Measurements from ENCODE around the gene EFHC1. TPM values are rescaled to one million over a fixed set of nuclear protein-coding genes. Genes with fewer than 3 reads are reported as not detected.
A peak's percentile ranks its signal among the peaks of the same experiment; 100 is the strongest.

EFHC1 gene
- total and polyA plus RNA-seq, 2 of the 13 experiments (the other 11 are each of a cell fraction or from before 2014, with no cell fraction given) = 23.4 to 29.5 TPM

DNA sequence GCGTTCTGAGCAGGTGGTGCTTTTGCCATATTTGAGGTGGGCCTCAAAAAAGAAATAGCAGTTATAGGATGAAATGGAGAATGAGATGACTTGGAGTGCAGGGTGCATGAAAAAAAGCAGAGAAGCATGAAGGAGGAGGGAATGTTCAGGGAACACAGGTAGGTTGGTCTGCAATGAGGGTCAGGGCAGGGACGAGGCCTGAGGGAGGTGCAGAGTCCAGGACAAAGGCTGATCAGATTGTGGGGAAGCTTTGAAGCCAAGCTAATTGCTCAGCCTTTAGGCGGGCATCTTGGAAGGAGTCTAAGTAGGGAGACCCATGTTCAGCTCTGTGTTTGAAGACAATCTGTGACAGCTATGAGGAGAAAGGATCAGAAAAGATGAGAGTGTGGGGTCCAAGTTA is 144.7 kb downstream of the EFHC1 start (continued):
- TF ChIP-seq, protein P1, sequence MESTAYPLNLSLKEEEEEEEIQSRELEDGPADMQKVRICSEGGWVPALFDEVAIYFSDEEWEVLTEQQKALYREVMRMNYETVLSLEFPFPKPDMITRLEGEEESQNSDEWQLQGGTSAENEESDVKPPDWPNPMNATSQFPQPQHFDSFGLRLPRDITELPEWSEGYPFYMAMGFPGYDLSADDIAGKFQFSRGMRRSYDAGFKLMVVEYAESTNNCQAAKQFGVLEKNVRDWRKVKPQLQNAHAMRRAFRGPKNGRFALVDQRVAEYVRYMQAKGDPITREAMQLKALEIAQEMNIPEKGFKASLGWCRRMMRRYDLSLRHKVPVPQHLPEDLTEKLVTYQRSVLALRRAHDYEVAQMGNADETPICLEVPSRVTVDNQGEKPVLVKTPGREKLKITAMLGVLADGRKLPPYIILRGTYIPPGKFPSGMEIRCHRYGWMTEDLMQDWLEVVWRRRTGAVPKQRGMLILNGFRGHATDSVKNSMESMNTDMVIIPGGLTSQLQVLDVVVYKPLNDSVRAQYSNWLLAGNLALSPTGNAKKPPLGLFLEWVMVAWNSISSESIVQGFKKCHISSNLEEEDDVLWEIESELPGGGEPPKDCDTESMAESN (CRISPR knock-in tag; conservative IDR thresholded peaks at IDR 0.05) = no peak
- TF ChIP-seq GLMP (CRISPR knock-in tag; IDR thresholded peaks at IDR 0.05; ENCODE audit: borderline replicate concordance) = no peak
- TF ChIP-seq CCAR2 (optimal IDR thresholded peaks at IDR 0.05; ENCODE audit: low read depth, low read length) = no peak
- peak; percentile 56; the same call in 1 of the 2 replicates for TF ChIP-seq ESRRA (CRISPR knock-in tag; IDR thresholded peaks at IDR 0.05; ENCODE audit: low read depth)
- TF ChIP-seq CENPT (CRISPR knock-in tag; IDR thresholded peaks at IDR 0.05; ENCODE audit: low read depth) = no peak
- no peak for TF ChIP-seq ZFP36L2 (CRISPR knock-in tag; IDR thresholded peaks at IDR 0.05)
- TF ChIP-seq FOXK1 (CRISPR knock-in tag; IDR thresholded peaks at IDR 0.05; ENCODE audit: borderline replicate concordance, low read depth) = no peak
- TF ChIP-seq TP53 (CRISPR knock-in tag; conservative IDR thresholded peaks at IDR 0.05) = no peak
- no peak for TF ChIP-seq ZSCAN30 (CRISPR knock-in tag; IDR thresholded peaks at IDR 0.05)
- TF ChIP-seq RFX3 (CRISPR knock-in tag; IDR thresholded peaks at IDR 0.05) = no peak
- no peak for TF ChIP-seq ZNF383 (CRISPR knock-in tag; IDR thresholded peaks at IDR 0.05; ENCODE audit: borderline replicate concordance)
- TF ChIP-seq RAD51 (IDR thresholded peaks at IDR 0.05; ENCODE audit: borderline replicate concordance) = no peak
- no peak for TF ChIP-seq TCF7L2 (IDR thresholded peaks at IDR 0.05; ENCODE audit: low read depth, low read length)
- TF ChIP-seq, protein P2, sequence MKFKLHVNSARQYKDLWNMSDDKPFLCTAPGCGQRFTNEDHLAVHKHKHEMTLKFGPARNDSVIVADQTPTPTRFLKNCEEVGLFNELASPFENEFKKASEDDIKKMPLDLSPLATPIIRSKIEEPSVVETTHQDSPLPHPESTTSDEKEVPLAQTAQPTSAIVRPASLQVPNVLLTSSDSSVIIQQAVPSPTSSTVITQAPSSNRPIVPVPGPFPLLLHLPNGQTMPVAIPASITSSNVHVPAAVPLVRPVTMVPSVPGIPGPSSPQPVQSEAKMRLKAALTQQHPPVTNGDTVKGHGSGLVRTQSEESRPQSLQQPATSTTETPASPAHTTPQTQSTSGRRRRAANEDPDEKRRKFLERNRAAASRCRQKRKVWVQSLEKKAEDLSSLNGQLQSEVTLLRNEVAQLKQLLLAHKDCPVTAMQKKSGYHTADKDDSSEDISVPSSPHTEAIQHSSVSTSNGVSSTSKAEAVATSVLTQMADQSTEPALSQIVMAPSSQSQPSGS (CRISPR knock-in tag; IDR thresholded peaks at IDR 0.05) = no peak
- TF ChIP-seq, protein P3, sequence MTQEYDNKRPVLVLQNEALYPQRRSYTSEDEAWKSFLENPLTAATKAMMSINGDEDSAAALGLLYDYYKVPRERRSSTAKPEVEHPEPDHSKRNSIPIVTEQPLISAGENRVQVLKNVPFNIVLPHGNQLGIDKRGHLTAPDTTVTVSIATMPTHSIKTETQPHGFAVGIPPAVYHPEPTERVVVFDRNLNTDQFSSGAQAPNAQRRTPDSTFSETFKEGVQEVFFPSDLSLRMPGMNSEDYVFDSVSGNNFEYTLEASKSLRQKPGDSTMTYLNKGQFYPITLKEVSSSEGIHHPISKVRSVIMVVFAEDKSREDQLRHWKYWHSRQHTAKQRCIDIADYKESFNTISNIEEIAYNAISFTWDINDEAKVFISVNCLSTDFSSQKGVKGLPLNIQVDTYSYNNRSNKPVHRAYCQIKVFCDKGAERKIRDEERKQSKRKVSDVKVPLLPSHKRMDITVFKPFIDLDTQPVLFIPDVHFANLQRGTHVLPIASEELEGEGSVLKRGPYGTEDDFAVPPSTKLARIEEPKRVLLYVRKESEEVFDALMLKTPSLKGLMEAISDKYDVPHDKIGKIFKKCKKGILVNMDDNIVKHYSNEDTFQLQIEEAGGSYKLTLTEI (CRISPR knock-in tag; conservative IDR thresholded peaks at IDR 0.05) = no peak
- no peak for TF ChIP-seq ZNF225 (CRISPR knock-in tag; IDR thresholded peaks at IDR 0.05)
- TF ChIP-seq CC2D1A (CRISPR knock-in tag; IDR thresholded peaks at IDR 0.05) = no peak
- TF ChIP-seq ZNF274 (CRISPR knock-in tag; IDR thresholded peaks at IDR 0.05) = 0 out of 2 replicates have a peak, but pooled peaks have one; percentile 23
- TF ChIP-seq SAFB2 (CRISPR knock-in tag; IDR thresholded peaks at IDR 0.05; ENCODE audit: borderline replicate concordance, low read depth) = no peak
